SK-N-SH treated with all-trans-retinoic acid at 6 μM for 48 hours (cell line): ENCODE data around the gene PRICKLE1.

Source experiments
- ATAC-seq: fragments of 200-7000 bp; cut with Tn5 transposase; 3 replicates; pipeline ENCODE4 v1.9.1; 2020; ENCODE audit warnings: mild to moderate bottlenecking, moderate library complexity
- ARNTL ChIP-seq: fragments of 450-650 bp; formaldehyde crosslinking; IDR thresholded peaks from 2 replicates; pipeline ENCODE4 v1.5.0; 2020; ENCODE audit warnings: low read depth, mild to moderate bottlenecking, moderate library complexity, borderline replicate concordance
- CREB5 ChIP-seq: fragments of 250-450 bp; sonication (Bioruptor Pico); IDR thresholded peaks from 2 replicates; pipeline ENCODE4 v1.5.1; 2020; ENCODE audit warnings: low read depth, mild to moderate bottlenecking, moderate library complexity
- CSDC2 ChIP-seq: fragments of 250-450 bp; sonication (Bioruptor Pico); IDR thresholded peaks from 2 replicates; pipeline ENCODE4 v1.5.0; 2020; ENCODE audit warnings: mild to moderate bottlenecking, moderate library complexity
- CSRNP3 ChIP-seq: fragments of 250-450 bp; sonication (Bioruptor Pico); IDR thresholded peaks from 2 replicates; pipeline ENCODE4 v1.5.1; 2021; ENCODE audit warnings: mild to moderate bottlenecking, moderate library complexity
- ESRRG ChIP-seq: fragments of 250-450 bp; sonication (Bioruptor Pico); IDR thresholded peaks from 2 replicates; pipeline ENCODE4 v1.6.1; 2021; ENCODE audit warnings: mild to moderate bottlenecking
- GLIS3 ChIP-seq: fragments of 250-450 bp; sonication (Bioruptor Pico); IDR thresholded peaks from 2 replicates; pipeline ENCODE4 v1.5.0; 2020; ENCODE audit warnings: mild to moderate bottlenecking, moderate library complexity
- ISL1 ChIP-seq: fragments of 250-450 bp; sonication (Bioruptor Pico); IDR thresholded peaks from 2 replicates; pipeline ENCODE4 v2.1.2; 2022; ENCODE audit warnings: mild to moderate bottlenecking, moderate library complexity
- OSR1 ChIP-seq: fragments of 250-450 bp; sonication (Bioruptor Pico); IDR thresholded peaks from 2 replicates; pipeline ENCODE4 v1.8.0; 2022; ENCODE audit warnings: moderate library complexity, mild to moderate bottlenecking, inconsistent platforms
- PATZ1 ChIP-seq: fragments of 250-450 bp; sonication (Bioruptor Pico); IDR thresholded peaks from 2 replicates; pipeline ENCODE4 v1.8.0; 2020; ENCODE audit warnings: mild to moderate bottlenecking, moderate library complexity, borderline replicate concordance
- POU6F1 ChIP-seq: fragments of 250-450 bp; sonication (Bioruptor Pico); IDR thresholded peaks from 2 replicates; pipeline ENCODE4 v1.8.0; 2021; ENCODE audit warnings: low read depth, mild to moderate bottlenecking, moderate library complexity, borderline replicate concordance
- RARB ChIP-seq: fragments of 250-450 bp; sonication (Bioruptor Pico); IDR thresholded peaks from 2 replicates; pipeline ENCODE4 v1.8.0; 2021; ENCODE audit warnings: mild to moderate bottlenecking, moderate library complexity
- SNAI2 ChIP-seq: fragments of 250-450 bp; sonication (Bioruptor Pico); IDR thresholded peaks from 2 replicates; pipeline ENCODE4 v1.5.0; 2020; ENCODE audit warnings: mild to moderate bottlenecking, moderate library complexity
- TCF4 ChIP-seq: fragments of 250-450 bp; sonication (Bioruptor Pico); IDR thresholded peaks from 2 replicates; pipeline ENCODE4 v1.8.0; 2021; ENCODE audit warnings: mild to moderate bottlenecking, moderate library complexity, borderline replicate concordance
- TOX ChIP-seq: fragments of 250-450 bp; sonication (Bioruptor Pico); IDR thresholded peaks from 2 replicates; pipeline ENCODE4 v1.8.0; 2021; ENCODE audit warnings: mild to moderate bottlenecking, moderate library complexity, borderline replicate concordance
- ZC3H10 ChIP-seq: fragments of 250-450 bp; sonication (Bioruptor Pico); IDR thresholded peaks from 2 replicates; pipeline ENCODE4 v1.5.1; 2021; ENCODE audit warnings: mild to moderate bottlenecking, moderate library complexity
- ZFP3 ChIP-seq: fragments of 250-450 bp; sonication (Bioruptor Pico); IDR thresholded peaks from 2 replicates; pipeline ENCODE4 v1.5.0; 2020; ENCODE audit warnings: mild to moderate bottlenecking, moderate library complexity
- ZFP30 ChIP-seq: fragments of 450-650 bp; formaldehyde crosslinking; IDR thresholded peaks from 2 replicates; pipeline ENCODE4 v1.5.0; 2022; ENCODE audit warnings: mild to moderate bottlenecking, moderate library complexity
- ZNF565 ChIP-seq: fragments of 450-650 bp; formaldehyde crosslinking; conservative IDR thresholded peaks from 2 replicates; pipeline ENCODE4 v1.5.0; 2020; ENCODE audit warnings: low read depth, mild to moderate bottlenecking, moderate library complexity
- ZNF70 ChIP-seq: fragments of 450-650 bp; formaldehyde crosslinking; IDR thresholded peaks from 2 replicates; pipeline ENCODE4 v1.5.0; 2020; ENCODE audit warnings: mild to moderate bottlenecking, moderate library complexity
- ZNF8 ChIP-seq: fragments of 450-650 bp; formaldehyde crosslinking; IDR thresholded peaks from 2 replicates; pipeline ENCODE4 v1.5.0; 2020; ENCODE audit warnings: mild to moderate bottlenecking, moderate library complexity
- TF ChIP-seq, protein P1 (sequence below): fragments of 250-450 bp; sonication (Bioruptor Pico); IDR thresholded peaks from 2 replicates; pipeline ENCODE4 v1.5.0; 2020; ENCODE audit warnings: mild to moderate bottlenecking, moderate library complexity

Gene PRICKLE1

GRCh38 chr12:42482748-42483520, 106.6 kb downstream of the PRICKLE1 start:
- peak; percentile 96 for ATAC-seq
- no peak for TF ChIP-seq ARNTL (CRISPR knock-in tag)
- no peak for TF ChIP-seq SNAI2 (CRISPR knock-in tag)
- TF ChIP-seq ZFP30 = no peak
- TF ChIP-seq CREB5 = no peak
- no peak for TF ChIP-seq POU6F1 (CRISPR knock-in tag)
- TF ChIP-seq TCF4 (CRISPR knock-in tag) = no peak
- TF ChIP-seq ZNF70 (CRISPR knock-in tag) = no peak
- TF ChIP-seq ZFP3 (CRISPR knock-in tag) = no peak

DNA sequence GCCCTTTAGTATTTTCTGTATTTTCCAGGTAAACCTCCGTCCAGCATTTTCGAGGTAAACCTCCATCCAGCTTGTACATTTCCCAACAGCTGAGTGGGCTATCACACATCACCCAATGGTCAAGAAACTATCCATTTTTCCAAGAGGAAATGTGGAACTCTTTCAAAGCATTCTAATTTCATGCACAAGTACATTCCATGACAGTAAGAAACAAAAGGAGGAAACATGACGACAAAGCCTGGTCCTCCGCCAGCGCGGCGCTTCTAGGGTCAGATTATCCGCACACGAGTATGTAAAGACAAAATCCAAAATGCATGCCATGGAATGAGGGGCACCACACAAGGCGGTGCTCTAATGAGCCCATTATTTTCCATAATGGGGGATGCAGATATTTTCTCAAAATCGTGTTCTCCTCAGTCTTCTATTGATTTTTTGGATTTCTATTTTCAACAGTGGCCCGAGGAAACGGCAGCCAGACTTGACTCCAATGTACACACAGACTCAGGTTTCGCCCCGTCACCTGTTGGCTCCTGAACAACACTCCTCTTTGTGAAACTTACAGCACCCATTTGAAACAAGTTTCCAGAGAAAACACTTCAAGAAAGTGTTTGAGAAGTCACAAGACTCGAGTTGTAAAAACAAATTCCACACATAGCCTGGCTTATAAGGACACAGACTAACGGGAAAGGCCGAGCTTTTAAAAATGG, 107.4 kb downstream of the PRICKLE1 start:
- ATAC-seq = peak; percentile 8; the same call in 1 of the 3 replicates
- TF ChIP-seq, protein P1, sequence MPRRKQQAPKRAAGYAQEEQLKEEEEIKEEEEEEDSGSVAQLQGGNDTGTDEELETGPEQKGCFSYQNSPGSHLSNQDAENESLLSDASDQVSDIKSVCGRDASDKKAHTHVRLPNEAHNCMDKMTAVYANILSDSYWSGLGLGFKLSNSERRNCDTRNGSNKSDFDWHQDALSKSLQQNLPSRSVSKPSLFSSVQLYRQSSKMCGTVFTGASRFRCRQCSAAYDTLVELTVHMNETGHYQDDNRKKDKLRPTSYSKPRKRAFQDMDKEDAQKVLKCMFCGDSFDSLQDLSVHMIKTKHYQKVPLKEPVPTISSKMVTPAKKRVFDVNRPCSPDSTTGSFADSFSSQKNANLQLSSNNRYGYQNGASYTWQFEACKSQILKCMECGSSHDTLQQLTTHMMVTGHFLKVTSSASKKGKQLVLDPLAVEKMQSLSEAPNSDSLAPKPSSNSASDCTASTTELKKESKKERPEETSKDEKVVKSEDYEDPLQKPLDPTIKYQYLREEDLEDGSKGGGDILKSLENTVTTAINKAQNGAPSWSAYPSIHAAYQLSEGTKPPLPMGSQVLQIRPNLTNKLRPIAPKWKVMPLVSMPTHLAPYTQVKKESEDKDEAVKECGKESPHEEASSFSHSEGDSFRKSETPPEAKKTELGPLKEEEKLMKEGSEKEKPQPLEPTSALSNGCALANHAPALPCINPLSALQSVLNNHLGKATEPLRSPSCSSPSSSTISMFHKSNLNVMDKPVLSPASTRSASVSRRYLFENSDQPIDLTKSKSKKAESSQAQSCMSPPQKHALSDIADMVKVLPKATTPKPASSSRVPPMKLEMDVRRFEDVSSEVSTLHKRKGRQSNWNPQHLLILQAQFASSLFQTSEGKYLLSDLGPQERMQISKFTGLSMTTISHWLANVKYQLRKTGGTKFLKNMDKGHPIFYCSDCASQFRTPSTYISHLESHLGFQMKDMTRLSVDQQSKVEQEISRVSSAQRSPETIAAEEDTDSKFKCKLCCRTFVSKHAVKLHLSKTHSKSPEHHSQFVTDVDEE (CRISPR knock-in tag) = no peak
- TF ChIP-seq RARB (CRISPR knock-in tag) = no peak
- no peak for TF ChIP-seq OSR1 (CRISPR knock-in tag)
- TF ChIP-seq CSDC2 (CRISPR knock-in tag) = no peak
- TF ChIP-seq PATZ1 (CRISPR knock-in tag) = no peak
- no peak for TF ChIP-seq ESRRG (CRISPR knock-in tag)
- no peak for TF ChIP-seq ZNF8 (CRISPR knock-in tag)
- no peak for TF ChIP-seq SNAI2 (CRISPR knock-in tag)
- TF ChIP-seq POU6F1 (CRISPR knock-in tag) = no peak
- no peak for TF ChIP-seq ISL1
- TF ChIP-seq ARNTL (CRISPR knock-in tag) = no peak
- TF ChIP-seq ZC3H10 (CRISPR knock-in tag) = no peak
- TF ChIP-seq CREB5 = no peak
- no peak for TF ChIP-seq TOX
- TF ChIP-seq GLIS3 (CRISPR knock-in tag) = no peak
- no peak for TF ChIP-seq ZNF70 (CRISPR knock-in tag)
- TF ChIP-seq CSRNP3 = no peak
- no peak for TF ChIP-seq ZNF565 (CRISPR knock-in tag)
